Forelimb muscle (tissue), 1 donor: ENCODE data around the gene RBBP8NL. TPM values are rescaled to one million over a fixed set of nuclear protein-coding genes. Genes with fewer than 3 reads are reported as not detected.

Experiments
- DNase-seq: peaks from one replicate; pipeline ENCODE4 v3.0.0-alpha.2; 2013; ENCODE audit warnings: low read depth
- polyA plus RNA-seq: library from polyadenylated mRNA; unstranded; fragments of 120-200 nt; gene quantifications from one replicate; pipeline ENCODE4 v1.2.1, GENCODE V29; 2013; ENCODE audit not compliant: insufficient read length

Gene RBBP8NL
- polyA plus RNA-seq, 1 donor: not detected

DNA sequence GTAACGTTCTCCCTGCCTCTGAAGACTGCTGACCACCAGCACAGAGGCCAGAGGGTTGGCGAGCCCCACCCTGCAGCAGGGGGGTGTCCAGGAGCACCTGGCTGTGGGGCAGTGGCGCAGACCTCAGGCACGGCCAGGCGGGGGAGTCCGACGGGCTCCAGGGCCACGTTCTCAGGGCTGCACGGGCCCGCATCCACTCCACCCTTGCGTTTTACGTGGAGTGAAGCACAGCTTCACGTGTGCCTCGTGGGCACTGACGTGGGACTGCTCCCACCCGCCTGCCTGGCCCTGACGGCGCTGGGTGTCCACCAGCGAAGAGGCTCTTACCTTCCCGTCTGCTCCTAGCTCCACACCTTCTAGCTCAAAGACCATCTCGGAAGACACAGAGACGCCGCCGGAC is 33.5 kb downstream of the RBBP8NL start:
- no peak for DNase-seq

DNA sequence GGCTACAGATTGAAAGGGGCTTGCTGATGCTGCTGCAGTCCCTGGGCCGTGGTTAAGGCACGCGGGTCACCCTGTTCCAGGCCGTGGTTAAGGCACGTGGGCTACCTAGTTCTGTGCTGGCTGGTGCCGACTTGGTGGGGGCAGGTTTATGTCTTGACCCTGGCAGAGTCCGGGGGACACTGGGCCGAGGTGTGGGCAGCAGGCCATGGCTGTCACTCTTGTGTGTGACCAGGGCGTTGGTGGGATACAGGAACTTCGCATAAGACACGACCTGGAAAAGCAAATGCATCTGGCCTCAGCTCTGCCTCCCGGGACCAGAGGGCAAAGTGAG is 34.0 kb downstream of the RBBP8NL start:
- DNase-seq: no peak

DNA sequence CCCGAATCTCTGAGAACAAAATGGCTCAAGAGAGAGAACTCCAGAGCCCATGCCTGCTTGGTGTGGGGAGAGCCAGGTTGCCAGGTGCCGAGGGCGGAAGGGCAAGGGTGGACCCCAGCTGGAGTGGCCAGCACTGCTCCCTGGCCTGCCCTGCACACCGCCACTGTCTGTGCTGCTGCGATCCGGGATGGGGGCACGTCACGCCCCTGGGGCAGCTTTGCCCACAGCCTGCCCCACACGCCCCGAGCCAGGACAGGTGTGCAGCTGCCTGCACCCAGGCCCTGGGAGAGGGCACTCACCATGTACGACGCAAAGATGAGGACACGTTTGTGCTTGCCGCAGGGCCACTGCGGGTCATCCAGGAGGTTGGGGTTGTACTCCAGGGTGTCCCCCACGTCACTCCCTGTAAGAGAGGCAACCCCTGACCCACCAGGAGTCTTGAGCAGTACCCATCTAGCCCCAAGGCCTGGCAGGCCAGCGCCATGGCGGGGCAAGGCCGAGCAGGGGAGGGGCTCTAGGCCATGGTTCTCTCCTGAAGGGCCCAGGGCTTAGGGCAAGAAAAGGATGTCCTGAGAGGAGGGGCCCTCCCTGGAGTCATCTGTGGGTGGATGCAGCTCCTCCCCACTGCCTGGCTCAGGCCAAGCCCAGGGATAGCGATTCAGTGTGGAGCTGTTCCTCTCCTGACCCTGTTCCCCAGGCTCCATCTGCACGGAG is 34.6 kb downstream of the RBBP8NL start:
- DNase-seq: no peak

DNA sequence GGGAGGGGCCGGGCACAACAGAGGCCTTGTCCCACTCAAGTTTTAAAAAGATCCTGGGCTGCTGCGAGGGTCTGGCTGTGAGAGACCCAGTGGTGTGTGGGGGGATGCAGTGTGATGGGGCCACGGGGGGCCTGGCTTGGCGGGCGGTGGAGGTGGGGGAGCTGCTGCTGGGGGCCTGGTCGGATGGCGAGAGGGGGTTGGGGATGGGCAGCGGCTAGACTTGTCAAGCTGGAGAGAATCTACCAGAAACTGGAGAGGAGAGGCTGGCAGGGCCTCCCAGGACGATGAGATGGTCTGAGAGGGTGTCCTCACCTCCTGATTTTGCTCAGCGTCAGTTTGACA is 35.3 kb downstream of the RBBP8NL start:
- DNase-seq: no peak

DNA sequence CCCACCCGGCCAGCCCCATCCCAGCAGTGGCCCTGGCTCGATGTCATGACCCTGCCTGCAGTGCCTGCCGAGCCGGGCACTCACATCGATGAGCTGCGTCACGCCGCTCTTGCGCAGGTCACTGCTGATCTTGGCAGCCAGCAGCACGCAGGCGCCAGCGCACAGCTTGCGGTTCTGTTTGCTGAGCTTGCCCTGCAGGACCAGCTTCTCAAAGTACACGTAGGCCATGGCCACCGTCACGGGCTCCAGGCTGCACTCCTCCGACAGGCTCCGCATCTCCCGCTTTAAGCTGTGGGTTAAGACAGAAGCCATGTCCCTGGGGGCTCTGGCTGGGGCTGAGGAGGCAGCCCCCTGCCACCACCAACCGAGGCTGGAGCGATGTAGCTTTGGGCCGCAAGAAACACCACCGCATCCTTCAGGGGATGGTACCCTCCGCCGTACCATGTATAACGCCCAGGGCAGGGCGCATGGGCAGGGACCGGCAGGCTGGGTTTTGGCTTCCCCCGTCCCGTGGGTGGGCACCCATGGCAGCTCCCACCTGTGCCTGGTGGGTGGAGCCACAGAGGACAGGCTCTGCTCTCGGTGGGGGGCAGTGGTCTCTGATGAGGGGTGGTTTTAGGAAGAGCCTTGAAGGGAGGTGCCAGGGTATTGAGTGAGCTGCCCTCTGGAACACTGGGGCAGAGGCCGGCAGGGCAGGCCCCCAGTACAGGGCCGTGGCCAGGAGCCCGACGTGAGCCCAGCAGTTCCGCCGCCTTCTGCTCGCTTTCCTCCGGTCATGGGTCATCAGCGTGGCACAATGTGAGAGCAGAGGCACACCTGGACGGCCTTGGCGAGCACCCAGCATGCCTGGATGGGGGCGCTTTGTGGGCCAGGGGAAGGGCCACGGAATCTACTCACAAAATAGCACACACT is 35.9 kb downstream of the RBBP8NL start:
- no peak for DNase-seq

DNA sequence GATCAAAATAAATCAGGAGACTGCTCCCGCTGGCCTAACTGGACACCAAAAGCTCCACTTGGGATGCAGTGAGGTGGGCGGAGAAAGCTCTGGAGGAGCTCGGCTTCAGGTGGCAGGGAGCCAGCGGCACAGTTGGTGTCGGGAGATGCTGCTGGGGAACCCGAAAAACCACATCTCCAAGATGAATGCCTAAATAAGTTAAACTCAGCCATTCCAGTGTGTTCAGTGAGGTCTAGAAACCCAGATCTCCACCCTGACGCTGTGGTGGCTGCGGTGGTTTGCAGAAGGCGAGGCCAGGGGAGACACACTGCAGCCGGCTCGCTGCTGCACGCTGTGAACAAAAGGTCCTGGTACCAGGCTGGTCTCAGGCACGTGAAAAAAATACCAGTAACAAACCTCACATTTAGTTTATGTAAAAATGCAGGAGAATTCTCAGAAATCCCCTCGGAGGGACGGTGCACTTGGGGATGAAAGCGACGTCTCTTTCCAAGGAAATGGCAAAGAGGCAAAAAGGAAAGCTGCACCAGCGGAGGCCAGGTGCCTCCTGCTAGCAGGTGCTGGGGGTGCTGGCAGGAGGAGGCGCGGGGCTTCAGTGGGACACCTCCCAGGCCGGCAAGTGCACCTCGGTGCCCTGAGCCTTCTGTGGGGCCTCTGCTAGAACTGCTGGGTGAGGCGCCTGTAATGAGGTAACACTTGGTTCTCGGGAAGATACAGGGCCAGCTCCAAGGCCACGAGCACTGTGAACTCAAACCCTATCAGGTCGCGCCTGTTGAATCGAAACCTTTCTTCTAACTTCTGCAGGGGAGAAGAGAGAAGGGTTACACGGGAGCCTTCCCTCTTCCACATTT is 36.8 kb downstream of the RBBP8NL start:
- DNase-seq: no peak

DNA sequence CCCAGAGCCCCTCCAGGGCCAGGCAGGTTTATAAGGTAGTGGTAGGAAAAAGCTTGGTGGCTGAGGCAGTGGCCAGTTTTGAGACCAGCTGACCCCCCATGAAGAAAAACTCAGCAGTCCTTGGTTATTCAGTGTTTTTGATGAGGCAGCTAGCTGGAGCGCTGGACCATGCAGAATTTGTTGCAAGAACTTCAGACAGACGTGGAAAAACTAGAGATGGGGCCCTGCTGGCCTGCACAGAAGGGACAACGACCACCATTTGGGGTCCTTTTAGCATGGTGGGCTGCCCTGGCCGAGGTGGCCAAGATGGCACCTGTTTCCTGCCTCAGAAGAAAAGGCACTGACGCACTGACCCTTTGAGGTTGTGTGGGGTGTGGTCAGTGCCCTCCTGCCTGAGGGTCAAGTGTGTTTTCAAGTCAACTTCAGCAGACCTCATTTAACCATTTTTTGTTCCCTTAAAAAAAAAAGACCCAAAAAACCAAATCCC is 37.7 kb downstream of the RBBP8NL start:
- DNase-seq: no peak

DNA sequence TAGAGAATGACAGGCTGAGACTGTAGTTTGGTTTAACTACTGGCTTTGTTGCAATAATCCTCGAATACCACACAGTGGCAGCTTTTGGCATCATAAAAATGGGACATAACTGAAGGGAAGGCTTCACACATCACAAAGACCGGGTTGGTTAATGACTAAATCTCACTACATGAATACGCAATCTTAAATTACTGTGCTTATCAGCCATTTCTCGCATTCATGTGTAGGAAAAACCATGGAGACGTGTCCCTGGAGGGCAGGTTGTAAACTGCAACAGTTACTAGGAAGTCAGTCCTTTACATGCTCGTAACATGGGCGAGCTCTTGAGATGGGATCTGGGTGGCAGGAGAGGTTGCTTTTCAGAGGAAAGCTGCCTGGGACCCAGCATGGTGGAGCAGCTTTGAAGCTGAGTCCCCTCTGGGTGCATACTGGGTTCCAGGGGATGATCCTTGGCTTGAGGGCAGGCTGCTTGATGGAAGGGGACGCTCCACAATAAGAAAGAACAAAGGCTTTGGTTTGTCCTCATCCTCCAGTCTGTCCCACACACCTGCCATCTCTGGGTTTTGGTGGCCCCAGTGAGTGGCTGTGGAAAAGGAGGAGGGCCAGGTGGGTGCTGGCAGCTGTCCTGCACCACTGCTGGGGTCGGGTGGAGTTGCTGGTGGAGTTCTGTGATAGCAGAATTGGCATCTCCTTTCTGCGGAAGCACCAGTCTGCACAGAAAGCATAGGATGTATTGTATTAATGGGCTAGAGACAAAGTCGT is 38.3 kb downstream of the RBBP8NL start:
- no peak for DNase-seq

DNA sequence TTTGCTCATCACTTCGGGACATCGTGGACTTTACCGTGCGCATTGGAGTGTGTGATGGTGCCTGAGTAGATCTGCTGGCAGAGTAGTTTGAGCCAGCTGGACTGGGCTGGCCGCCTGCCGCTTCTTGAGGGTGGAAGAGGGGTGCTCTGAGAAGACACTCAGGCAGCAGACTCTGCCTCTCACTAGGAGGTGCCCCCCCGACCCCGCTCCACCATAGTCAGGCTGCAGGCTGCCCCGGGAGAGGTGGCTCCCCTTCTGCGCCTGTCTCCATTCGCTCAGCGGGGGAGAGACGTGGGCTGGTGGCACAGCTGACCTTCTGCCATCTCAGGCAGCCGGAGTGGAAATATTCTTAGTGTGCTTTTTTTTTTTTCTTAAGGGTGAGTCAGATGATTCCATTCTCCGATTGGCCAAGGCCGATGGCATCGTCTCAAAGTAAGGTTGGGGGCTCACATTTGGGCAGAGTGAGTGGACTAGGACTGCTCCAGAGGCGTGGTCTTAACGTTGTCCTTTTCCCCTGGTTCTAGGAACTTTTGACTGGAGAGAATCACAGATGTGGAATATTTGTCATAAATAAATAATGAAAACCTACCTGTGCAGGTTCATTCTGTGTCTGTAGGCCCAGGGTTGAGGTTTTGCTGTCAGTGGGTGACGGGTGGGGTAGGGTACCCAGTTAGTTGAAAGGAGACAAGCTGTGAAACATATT is 39.3 kb downstream of the RBBP8NL start:
- DNase-seq: no peak

DNA sequence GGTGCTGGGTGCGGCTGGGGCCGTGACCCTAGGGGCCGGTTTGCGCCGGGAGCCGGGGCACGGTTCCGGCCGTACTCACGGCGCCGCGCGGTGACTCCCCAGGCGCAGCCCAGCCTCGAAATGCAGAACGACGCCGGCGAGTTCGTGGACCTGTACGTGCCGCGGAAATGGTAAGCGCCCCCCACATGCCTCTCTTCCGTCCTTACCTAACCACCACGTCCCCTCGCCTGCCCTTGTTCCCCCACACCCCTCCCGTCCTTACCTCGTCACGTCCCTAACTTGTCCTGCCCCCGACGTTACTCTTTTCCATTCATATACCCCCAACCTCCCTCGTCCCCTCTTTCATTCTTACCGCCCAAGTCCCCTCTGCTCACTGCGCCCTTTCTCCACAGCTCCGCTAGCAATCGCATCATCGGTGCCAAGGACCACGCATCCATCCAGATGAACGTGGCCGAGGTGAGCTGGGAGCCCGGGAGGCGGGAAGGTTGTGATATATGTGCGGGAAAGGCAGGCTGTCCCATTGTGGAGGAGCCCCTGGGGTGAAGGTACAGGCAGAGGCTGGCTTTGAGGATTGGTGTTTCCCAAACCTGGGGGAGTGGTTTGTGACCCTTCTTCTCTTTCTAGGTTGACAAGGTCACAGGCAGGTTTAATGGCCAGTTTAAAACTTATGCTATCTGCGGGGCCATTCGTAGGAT is 40.0 kb downstream of the RBBP8NL start:
- no peak for DNase-seq

DNA sequence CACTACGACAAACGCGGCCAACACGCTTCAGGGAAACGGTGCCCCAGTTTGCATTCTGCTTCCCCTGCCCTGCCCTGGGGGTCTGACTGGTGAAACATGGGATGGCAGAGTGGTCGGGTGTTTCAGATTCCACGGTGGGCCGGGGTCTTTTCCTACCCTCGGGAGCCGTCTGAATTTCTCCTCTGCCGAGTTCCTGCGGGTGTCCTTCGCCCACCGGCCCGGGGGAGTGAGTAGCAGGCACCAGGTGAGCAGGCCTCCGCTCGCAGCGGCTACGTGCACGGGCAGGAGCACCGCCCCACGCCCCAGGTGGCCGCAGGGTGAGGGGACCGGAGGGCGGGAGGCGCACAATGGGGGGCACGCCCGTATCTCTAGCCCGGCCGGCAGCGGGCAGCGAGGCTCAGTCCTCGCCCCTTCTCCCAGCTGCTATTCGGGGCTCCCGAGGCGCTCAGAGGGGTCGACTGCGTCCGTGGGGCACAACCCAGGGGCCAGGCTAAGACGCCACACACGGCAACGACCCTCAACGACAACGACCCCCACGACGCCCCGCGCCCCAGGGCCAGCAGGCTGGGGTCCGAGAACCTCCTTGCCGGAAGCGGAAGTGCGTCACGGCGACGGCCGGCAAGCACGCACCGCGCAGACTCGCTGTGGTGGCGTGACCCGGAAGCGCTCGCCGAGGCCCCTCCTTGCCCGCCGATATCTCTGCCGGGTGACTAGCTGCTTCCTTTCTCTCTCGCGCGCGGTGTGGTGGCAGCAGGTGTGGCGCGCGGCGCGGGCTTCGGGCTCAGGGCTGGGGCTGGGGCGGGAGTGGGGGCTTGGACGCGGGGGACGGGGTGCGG is 40.7 kb downstream of the RBBP8NL start, which contains the start of gene RPS21:
Gene RPS21, plus strand, starts transcription at position 721 of the 836 bp plus-strand sequence. CDS start 236 bp downstream, outside the sequence.
- DNase-seq: peak; percentile 79

DNA sequence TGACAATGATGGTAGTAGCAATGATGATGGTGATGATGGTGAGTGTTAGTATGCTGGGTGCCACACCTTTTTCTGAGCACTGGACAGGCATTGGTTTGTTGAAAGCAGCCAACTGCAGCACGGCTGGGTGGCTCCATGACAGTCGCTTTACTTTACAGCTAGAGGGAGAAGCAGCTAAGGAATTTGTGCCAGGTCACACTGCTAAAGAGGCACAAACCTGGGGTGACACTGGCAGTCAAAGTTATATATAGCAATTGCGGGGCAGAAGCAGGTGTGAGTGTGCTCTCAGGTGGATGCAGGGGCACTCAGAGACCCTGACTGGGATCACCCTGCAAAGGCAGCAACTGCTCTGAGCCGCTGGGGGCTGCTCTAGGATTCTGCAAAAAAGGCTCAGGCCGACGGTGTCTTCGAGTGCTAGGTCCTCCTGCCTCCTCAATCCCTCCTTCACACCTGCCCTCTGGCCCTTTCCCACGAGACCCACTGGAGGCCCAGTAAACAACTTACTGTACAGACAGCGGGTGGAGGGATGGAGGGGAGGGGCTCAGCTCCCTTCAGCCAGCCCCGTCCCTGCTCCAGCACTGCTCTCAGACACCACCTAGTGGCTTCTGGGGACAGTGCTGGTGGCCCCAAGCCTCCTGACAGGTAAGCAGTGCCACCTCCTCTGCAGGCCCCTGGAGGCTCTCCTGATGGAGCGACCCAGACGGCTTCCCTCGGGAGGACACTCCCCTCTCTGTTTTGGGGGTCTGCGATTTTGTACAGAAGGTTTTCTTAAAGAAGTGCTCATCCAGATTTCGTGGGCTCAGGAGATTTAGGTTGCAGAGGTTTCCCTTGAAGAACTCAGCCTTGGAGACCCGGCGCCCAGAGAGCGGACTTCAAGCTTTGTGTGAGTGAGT is 44.8 kb downstream of the RBBP8NL start:
- no peak for DNase-seq

DNA sequence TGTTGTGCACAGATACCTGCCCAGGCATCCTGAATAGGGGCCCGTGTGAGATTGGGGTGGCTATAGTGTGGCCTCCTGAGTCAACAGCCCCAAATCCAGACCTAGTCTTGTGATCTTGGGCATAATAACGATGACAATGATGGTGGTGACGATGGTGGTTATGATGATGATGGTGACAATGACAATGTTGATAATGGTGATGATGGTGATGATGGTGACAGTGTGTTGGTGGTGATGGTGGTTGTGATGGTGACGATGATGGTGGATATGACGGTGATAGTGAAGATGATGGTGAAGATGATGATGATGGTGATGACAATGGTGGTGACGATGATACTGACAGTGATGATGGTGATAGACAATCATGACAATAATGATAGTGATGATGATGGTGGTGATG is 45.5 kb downstream of the RBBP8NL start:
- DNase-seq: no peak

DNA sequence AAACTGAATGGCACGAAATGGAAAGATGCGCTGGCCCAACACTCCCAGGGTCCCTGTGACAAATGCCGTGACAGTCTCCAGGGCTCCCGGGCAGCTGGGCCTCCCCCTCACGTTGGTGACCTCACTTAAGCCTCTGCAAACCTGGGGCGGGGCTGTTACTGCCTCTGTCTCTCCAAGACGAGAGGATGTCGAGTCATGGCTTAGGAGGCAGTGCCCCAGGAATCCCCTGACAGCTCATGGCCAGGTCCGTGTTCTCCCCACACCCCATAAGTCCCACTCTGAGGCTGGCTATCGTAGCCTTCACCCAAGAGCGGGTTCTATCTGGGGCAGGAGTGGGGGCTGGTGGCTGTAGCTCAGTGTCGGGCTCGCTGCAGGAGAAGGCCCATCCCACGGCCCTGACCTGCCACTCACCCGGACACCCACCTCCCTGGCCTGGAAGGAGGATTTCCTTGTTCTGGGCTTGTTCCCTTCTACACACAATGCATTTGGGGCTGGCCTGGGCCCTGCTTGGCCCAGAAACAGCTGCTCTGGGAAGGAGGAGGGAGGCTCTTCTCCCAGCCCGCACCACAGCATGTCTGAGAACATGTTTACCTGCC is 46.0 kb downstream of the RBBP8NL start:
- no peak for DNase-seq

DNA sequence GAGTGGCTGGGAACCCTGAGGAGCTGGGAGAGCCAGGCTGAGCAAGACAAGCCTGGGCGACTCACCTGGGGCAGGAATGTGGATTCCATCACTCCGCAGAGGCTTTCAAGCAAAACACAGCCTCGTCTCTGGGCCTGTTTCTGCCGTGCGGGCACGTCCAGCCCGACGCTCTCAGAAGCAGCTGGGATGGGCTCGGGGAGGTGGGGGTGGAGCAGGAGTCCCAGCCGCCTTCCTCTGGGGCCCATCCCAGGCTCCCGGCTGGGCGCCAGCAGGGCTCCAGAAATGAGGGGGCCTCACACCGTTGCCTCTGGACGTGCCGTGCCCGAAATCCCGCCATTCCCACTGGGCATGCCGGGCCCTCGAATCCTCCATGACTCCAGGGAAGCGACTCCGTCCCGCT is 49.1 kb downstream of the RBBP8NL start:
- no peak for DNase-seq

DNA sequence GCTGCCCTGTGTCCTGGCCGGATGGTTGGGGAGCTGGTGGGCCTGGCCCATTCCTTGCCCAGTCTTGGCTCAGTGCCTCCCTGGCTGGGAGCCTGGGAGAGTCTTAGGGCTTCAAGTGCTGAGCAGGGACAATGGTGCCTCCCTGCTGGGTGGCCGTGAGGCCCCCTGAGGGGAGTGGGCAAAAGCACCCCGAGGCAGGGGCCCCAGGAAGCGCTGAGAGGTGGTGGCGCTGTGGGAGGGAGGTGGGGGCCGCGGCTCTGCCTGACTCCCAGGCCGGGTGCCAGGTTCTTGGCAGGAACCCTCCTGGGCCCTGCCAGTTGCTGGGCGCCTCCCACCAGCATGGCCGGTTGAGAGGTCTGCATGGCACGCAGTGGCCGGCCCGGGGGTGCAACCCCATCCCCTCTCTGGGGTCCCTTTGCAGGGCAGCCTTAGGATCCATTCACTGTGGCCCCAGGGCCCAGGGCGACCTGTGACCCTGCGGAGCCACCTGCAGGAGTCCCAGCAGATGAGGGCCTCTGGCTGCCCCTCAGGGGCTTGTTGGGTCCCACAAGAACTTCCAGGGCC is 49.6 kb downstream of the RBBP8NL start:
- DNase-seq: no peak

DNA sequence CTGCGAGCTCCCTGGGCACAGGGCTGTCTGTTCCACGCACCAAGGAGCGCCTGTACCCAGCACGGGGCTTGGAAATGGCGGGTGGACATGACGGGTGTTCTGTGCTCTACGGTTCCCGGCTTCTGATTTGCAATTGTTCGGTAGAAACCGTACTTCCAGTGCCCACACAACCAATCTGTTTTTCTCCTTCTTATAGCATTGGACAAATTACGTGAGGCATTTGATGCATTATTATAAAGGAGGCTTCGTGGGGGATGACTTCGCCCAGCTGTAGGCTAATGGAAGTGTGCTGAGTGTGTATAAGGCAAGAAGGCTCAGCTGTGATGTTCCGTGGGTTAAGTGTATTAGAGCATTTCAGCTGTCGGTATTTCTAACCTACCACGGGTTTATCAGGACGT is 50.3 kb downstream of the RBBP8NL start:
- DNase-seq: no peak
